Transverse colon (tissue), 4 donors: Measurements from ENCODE around the gene PPM1H.
"Not testable (repeated sequence)": the region's sequence is repeated elsewhere in the genome, so short reads cannot be mapped to it uniquely, and the experiment has no call there.

Experiments used
- EP300 ChIP-seq: sonication (generic); formaldehyde crosslinking; IDR thresholded peaks from one replicate; pipeline ENCODE4 v1.6.1; 2017; ENCODE audit warnings: antibody characterized with exemption, low read depth
- POLR2A ChIP-seq: fragments of 450-650 bp; IDR thresholded peaks from one replicate; pipeline ENCODE4 v1.6.1; 2016; ENCODE audit warnings: antibody characterized with exemption, mild to moderate bottlenecking, moderate library complexity
- POLR2AphosphoS5 ChIP-seq, 3 donors: sonication (generic); formaldehyde crosslinking; IDR thresholded peaks; one replicate each; pipeline ENCODE4 v1.6.1; 2016; ENCODE audit warnings: antibody characterized with exemption in 3 of 3
- TF ChIP-seq, protein P1 (sequence below), 5 experiments: fragments of 200-600 bp in 3 of 5; fragments of 450-650 bp in 2 of 5; sonication (generic) in 3 of 5; IDR thresholded peaks; 1 replicate in 2 of 5; 2 replicates in 3 of 5; pipeline ENCODE4 v1.5.1; 2016 to 2017; ENCODE audit warnings: antibody characterized with exemption in 5 of 5, inconsistent platforms in 3 of 5, mild to moderate bottlenecking in 2 of 5, moderate library complexity in 1 of 5

DNA sequence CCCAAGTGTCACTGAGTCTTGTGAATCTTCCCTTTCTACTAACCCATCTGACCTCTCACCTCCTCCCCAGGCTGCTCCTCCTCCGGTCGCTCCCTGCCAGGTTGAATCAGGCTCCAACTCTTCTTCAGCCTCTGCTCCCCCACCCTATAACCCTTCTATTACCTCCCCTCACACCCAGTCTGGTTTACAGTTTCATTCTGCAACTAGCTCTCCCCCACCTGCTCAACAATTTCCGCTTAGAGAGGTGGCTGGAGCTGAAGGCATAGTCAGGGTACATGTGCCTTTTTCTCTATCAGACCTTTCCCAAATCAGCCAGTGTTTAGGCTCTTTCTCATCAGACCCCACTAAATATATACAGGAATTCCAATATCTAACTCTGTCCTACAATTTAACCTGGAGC lies 174.6 kb downstream of the PPM1H start:
- TF ChIP-seq, protein P1, sequence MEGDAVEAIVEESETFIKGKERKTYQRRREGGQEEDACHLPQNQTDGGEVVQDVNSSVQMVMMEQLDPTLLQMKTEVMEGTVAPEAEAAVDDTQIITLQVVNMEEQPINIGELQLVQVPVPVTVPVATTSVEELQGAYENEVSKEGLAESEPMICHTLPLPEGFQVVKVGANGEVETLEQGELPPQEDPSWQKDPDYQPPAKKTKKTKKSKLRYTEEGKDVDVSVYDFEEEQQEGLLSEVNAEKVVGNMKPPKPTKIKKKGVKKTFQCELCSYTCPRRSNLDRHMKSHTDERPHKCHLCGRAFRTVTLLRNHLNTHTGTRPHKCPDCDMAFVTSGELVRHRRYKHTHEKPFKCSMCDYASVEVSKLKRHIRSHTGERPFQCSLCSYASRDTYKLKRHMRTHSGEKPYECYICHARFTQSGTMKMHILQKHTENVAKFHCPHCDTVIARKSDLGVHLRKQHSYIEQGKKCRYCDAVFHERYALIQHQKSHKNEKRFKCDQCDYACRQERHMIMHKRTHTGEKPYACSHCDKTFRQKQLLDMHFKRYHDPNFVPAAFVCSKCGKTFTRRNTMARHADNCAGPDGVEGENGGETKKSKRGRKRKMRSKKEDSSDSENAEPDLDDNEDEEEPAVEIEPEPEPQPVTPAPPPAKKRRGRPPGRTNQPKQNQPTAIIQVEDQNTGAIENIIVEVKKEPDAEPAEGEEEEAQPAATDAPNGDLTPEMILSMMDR (IDR thresholded peaks at IDR 0.05) = not testable (repeated sequence)
- not testable (repeated sequence) for TF ChIP-seq EP300; POLR2A; POLR2AphosphoS5 (IDR thresholded peaks at IDR 0.05)
